GM21381 (cell line): ENCODE data around the gene EPAS1.

Experiments used
- ATAC-seq: cut with Tn5 transposase; IDR thresholded peaks from one replicate; pipeline ENCODE4 v1.9.1; 2021; ENCODE audit warnings: mild to moderate bottlenecking, moderate library complexity; ENCODE audit not compliant: unreplicated experiment

EPAS1 gene

GRCh38 chr2:46430413-46430812 is 133.2 kb downstream of the EPAS1 start:
- ATAC-seq, result no peak

- ATAC-seq, result no peak
These were observed 133.8 kb downstream of the EPAS1 start for GRCh38 chr2:46430992-46431391.

- ATAC-seq, result no peak
These were observed 134.5 kb downstream of the EPAS1 start for GRCh38 chr2:46431481-46432235.

DNA sequence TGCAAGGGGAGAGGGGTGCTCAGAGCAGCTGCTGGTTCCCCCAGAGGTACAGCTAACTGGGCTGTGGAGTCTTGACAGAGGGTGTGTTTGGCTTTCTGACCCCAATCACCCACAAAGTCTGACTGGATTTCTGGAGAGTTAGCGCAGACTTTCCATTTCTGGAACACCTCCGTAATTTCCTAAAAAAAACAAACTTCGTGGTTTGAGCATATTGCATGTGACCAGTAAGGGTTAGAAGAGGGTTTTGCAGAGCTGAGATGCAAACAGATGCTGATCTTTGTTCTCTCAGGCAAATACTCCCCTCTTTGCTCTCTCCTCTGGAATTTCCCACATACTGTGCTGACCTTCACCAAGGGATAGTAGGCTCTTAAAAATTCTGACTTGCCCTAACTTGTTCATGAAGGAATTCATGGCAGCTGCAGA is 137.7 kb downstream of the EPAS1 start:
- no peak for ATAC-seq

- ATAC-seq, result no peak
These were observed 138.1 kb downstream of the EPAS1 start for GRCh38 chr2:46435353-46435752.

GRCh38 chr2:46435796-46436360 is 138.7 kb downstream of the EPAS1 start:
- ATAC-seq, result no peak
